ENCODE data around the gene HES7.
A peak's percentile ranks its signal among the peaks of the same experiment; 100 is the strongest.

The HES7 gene

DNA sequence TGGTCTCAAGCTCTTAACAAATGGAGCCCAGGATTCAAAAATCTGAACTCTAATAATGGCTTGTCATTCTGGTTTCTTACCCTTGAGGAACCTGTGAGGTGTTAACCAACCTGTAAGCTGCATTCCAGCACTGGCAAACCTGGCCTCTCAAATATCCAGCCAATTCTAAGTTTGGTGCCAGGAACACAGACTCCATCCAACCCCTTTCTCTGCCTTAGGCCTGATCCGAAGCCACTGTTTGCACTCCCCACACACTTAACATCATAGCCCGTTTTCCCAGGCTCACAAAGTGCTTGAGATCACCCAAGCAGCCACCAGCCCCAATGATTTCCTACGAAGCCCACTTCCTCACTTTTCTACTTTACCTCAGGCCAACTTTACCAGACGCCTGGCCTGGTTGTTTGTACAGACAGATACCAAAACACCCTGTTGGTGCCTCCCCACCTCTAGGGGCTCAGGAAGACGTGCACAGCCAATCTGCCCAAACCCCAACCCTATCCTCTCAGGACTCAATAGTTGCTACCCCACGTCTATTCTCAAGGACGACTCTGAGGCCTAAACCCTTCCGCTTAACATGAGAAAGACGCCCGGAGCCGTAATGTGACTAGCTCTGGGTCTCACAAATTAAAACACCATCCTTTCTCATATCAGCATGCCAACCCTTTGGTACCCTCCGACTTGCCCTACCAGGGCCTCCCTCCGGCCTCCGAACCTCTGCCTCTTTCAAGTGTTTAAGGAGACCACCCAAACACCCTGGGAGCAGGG lies 31.5 kb upstream of the HES7 start:
- DNase-seq (ENCODE audit: low read depth): no peak

DNA sequence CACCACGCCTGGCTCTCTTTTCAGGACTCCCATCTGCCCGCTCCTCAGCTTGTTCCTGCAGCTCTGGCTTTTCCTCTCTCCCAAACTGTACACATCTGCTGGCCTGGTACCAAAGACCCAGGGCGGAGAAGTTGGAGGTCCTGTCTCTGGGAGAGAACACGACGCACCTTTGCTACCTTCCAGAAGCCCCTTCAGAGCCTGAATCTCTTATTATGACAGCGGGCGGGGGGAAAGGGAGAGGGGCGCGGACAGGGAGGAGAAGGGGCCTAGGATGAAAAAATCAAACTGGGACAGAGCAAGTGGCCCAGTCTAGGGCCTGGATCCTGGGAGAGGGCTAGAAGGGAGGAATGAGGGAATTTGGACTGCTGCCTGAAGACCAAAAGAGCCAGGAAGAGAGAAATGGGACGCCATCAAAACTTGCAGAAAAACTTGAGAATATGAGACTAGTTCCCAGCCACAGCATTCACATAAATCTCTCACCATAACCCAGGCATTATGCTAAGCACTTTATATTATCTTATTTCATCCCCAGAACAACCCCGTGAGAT lies 30.8 kb upstream of the HES7 start:
- no peak for DNase-seq (ENCODE audit: low read depth)

DNA sequence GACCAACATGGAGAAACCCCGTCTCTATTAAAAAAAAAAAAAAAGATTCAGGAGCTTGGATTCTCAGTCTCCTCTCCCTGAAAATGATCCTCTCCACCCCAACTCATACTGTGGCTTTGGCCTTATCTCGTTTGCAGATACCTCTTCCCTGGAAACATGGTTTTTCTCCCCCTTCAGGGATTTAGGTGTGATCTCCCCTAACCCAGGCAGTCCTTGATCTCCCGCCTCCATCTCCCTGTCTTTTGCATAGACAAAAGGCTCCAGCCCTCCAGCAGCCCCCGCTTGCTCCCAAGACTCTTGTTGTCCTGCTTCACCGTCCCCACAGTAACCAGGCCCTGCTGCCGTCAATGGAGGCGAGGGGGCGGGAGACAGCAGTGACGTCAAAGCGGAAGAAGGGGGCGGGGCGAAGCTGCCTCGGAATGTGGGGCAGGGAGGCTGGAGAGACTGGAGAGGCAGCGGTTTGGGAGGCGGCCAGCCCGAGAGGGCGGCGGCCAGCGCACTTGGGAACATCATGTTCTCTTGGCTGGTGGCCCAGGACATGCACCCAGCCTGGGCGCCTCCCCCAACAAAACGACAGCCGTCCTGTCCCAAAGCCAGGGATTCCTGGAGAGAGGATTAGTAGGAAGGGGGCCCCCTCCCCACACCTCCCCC lies 30.2 kb upstream of the HES7 start:
- DNase-seq (ENCODE audit: low read depth): peak; percentile 69

DNA sequence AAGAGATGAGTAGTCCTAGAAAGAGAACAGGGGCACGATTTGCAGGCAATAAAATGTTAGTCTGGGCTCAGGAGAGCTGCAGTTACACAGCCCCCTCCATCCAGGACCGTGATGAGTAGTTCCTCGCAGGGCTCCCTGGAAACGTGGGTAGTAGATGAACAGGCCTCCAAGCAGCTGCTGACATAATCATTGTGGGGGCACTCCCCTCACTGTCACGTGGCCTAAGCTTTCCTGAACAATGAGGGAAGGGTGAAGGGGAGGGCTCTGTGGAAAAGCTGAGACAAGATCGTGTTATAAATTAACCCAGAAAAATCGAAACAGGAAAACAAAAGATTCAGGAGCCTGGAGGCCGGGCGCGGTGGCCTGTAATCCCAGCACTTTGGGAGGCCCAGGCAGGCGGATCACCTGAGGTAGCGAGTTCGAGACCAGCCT lies 29.6 kb upstream of the HES7 start:
- DNase-seq (ENCODE audit: low read depth): no peak

DNA sequence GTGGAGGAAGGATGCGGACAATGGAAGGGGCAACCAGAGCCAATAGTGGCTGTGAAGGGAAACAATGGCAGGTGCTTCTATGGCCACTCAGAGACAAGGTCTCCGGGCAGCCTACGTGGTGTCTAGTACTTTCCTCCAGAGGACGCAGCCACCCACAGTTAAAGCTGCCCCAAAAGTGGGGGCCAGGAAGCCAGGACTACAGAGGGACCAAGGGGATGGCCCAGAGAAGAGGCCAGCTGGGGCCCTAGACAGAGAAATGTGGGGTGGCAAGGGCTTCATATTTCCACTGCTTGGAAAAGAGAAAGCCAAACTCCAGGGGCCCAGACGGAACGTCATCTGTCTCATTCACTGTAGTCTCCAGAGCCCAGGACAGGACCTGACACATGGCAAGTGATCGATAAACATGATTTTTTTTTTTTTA lies 29.1 kb upstream of the HES7 start:
- DNase-seq (ENCODE audit: low read depth): no peak

DNA sequence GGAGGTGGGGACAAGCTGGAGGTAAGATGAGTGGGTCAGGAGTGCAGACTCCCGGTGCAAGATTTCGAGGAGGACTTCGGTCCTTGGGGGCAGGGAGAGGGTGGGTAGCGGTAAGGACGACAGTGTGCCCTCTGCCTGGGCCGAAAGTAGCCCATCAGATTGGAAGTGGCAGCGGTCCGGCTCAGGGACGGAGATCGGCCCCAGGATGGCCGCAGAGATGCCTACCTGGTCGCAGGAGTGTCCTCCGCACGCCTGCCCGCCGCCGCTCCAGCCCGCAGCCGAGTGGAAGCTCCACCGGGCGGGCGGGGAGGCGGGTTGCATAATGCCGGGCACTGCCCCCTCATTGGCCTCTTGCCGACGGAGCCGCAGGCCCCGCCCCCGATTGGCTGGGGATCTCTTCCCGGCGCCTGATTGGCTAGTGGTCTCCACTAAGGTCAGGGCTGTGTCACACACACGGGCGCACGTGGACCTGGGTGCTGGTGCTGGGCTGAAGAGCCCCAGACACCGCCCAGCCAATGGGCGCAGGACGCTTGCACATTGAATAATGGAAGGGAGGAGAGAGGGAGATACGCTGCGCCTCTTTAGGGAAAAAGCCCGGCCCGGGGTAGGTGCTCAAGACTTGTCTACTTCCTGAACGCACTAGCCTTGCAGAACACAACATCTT lies 28.3 kb upstream of the HES7 start, which contains the start of gene PER1:
Gene PER1, minus strand, starts transcription at position 293 of the 664 bp plus-strand sequence. CDS start 1,698 bp downstream, outside the sequence.
- peak; percentile 78 for DNase-seq (ENCODE audit: low read depth)

DNA sequence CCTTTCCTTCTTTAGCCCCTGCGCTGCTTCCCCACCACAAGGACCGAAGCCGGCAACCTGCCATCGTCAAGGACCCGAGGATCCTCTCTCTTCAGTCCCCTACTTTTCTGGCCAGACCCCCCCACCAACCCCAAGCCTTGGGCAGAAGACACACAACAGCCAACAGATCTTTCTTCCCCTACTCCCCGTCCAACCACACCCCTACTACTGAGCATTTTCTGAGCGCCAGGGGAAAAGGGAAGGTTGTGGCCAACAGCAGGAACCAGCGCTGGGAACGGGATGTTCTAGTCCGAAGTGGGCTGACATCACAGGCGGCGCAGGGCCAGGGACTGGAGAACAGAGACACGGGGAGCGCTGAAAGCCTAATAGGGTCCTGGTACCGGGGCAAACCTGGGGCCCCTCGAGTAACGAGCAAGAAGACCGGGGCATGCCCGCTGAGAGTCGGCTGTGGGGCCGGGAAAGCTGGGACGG lies 27.8 kb upstream of the HES7 start:
- no peak for DNase-seq (ENCODE audit: low read depth)

DNA sequence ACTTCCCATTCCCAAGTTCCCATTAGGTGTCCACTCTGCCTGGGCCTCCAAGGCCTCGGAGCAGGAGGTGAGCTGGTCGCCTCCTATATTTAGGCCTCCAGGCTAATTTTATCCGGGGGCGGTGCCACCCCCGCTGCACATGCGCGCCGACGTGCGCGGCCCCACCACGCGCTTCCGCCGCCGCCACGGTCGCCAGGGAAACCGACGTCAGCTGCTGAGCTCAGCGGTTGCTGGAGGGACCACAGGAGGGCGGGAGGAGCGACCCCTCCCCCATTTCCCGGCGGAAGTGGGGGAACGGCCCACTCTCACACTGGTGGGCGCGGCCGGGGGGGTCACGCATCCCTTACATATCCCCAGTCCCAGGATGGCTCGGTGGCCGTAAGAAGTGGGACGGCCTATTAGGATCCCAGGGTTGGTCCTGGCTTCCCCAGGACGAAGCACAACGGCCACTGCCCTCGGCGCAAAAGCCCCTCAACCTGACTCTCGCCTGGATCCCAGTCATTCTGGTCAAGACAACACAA lies 27.3 kb upstream of the HES7 start:
- DNase-seq (ENCODE audit: low read depth): peak; percentile 88

DNA sequence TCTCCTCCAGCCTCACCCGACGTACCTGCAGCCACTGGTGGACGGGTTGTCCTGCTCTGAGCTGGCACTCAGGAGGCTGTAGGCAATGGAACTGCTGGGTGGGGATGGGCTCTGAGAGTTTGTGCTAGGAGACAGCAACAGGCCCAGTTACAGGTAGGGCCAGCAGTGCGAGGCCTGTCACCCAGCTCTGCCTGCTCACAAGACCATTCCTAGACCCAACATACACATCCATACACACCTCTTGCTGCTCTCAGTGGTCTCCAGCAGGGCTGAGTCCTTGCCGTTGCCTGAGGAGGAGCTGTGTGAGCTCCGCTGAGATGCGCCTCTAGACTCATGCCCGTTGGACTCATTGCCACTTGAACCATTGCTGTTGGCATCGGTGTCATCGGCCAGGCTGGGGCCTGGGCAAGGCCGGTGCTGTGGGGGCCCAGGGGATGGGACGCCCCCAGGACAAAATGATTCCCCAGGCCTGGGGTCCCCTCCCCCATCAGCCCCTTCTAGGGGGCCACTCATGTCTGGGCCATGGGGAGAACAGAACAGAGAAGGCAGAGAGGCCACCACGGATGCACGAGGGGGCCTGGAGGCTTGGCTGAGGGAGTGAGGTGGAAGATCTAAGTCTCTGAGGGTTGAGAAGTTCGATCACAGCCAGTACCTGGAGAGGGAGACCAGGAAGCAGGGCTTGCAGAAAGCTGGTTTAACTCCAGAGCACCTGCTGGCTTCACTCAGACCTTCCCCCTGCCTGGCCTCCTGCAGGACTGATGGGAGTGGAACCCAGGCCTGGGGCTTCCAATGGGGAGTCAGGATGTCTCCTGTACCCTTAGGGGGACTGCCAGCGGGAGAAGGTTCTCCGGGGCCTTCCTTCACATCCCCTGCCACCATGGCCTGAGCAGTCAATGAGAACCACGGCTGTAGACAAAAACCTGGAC lies 26.6 kb upstream of the HES7 start:
- no peak for DNase-seq (ENCODE audit: low read depth)

DNA sequence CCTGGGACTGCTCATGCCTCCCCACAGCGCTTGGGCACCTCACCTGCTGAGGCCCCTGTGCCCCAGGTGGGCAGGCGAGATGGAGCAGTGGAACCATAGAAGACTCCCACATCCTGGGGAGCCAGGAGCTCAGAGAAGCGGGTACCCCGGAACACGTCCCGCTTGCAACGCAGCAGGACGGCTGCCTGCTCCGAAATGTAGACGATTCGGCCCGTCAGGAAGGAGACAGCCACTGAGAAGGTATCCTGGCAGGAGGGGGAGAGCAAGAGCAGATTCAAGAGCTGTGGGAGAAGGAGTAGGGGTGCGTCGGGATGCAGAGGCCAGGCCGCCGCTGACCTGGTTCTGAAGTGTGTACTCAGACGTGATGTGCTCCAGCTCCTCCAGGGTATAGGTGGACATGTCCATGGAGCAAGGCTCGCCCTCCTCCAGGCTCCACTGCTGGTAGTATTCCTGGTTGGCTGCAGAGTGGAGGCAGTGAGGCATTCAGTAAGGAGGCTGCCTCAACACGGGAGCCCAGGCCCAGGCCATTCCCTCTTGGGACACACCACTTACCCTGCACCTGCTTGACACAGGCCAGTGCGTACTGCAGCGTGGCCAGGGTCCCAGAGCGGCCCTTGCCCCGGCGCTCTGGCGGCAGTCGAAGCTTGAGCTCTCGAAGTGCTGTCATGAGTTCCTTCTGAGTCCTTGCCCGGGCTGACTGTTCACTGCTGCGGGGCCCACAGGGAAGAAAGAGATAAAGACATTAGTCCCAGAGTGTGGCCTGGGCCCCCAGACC lies 25.7 kb upstream of the HES7 start:
- DNase-seq (ENCODE audit: low read depth): no peak

DNA sequence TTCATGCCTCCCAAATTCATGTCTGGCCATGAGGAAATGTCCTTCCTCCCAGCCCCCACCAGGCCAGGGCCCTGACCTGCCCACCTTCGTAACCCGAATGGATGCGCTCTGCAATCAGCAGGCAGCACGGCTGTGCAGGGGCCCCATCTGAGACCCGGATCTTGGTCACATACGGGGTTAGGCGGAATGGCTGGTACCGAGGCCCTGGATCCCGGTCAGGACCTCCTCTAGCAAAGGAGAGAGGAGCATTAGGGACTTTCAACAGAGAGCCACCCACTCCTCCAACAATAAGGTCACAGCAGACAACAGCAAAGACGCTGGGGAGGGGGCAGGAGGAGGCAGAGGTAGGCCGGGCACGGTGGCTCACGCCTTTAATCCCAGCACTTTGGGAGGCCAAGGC lies 24.7 kb upstream of the HES7 start:
- no peak for DNase-seq (ENCODE audit: low read depth)

DNA sequence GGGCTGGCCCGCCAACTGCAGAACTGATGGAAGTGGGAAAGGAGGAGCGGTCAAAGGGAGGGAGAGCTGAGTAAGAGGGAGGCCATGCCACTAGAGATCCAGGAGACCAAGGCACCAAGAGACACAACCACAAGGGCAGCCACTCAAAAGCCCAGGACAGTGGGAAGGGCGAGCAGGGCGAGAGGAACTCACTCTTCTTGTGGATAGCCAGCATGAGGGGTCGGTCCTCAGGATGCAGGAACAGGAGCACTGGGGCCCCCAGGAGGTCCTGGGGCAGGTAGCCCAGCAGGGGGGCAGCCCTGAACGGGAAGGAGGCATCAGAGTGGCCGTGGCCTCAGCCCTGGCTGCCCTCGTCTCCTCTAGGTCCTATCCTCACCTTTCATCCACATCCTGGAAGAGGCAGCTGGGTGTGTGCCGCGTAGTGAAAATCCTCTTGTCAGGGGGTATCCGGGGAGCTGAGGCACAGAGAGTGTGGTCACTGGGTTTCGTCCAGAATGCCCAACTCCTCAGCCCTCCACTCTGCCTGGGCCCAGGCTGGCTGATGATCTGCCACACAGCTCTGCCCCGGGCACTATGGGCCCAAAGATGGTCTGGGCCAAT lies 24.0 kb upstream of the HES7 start:
- DNase-seq (ENCODE audit: low read depth): no peak

DNA sequence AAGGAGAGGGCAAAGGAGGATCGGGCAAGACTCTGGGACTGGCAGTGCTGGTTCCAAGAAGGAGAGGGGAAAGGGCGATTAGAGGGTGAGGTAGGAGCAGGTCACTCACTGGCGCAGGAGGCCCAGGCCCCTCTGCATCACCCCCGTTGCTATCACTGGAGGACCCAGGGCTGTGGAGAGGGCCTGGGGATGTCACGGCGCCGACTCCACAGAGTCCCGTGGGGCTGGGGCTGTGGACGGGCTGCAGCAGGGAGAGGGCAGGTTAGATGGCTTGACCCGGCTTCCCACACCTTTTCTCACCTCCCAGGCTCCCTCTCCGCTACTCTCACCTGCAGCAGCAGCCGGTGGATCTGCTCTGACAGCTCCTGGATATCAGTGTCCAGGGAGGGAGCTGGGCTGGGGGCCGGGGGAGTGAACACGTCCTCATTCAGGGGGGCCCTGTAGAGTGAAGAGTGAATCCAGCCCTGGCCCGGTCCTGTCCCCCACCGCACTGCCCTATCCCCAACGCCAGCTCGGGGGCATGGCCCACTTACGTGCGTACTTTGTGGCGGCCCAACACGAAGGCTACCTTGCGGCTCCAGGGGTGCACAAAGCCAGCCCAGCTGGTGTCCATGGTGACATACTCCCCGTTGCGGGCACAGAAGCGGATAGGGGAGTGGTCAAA lies 23.4 kb upstream of the HES7 start:
- no peak for DNase-seq (ENCODE audit: low read depth)

DNA sequence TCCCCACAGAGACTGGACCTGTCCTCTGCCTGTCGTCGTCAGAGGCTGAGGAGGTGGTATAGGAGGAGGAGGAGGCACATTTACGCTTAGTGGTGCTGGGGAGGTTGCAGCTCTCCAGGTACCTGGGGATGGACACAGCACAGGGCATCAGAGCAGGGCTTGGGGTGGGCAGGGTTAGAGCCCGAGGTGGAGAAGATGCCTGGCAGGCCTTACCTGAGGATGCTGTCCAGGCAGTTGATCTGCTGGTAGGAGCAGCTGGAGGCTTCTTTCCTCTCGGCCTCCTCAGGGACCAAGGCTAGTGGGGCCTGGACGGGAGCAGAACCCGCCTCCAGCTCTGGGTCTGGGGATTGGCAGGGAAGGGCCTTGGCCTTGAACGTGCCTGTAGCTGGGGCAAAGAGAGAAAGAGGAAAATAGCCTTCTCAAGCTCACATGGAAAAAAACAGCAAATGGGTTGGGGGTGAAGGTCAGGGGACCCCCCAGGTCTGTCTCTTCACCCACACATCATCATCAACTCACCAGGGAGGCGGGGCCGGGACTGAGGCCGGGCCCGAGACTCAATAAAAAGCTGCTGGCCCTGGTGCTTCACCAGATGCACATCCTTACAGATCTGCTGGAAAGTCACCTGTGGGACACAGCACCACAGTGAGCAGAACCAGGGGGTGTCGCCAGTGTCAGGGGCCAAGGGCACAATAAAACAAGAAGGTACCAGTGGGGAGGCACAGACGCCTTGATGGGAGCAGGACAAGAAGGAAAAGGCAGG lies 22.7 kb upstream of the HES7 start:
- no peak for DNase-seq (ENCODE audit: low read depth)

DNA sequence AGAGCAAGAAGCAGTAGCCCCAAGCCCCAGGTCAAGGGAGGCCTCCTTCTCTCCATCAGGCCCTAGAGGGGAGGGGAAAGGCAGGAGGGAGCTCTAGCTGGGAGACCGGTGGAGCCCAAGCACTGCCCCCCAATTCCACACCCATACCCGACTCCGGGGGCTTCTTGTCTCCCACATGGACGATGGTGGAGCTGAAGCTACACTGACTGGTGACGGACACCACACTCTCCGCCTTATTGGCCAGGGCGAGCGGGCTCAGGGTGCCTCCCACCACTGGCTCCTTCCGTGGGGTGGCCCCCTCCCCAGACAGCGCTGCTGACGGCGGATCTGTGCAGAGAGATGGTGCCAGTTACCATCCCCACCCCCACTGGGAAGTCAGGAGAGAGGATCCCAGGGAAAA lies 21.9 kb upstream of the HES7 start:
- DNase-seq (ENCODE audit: low read depth): no peak

DNA sequence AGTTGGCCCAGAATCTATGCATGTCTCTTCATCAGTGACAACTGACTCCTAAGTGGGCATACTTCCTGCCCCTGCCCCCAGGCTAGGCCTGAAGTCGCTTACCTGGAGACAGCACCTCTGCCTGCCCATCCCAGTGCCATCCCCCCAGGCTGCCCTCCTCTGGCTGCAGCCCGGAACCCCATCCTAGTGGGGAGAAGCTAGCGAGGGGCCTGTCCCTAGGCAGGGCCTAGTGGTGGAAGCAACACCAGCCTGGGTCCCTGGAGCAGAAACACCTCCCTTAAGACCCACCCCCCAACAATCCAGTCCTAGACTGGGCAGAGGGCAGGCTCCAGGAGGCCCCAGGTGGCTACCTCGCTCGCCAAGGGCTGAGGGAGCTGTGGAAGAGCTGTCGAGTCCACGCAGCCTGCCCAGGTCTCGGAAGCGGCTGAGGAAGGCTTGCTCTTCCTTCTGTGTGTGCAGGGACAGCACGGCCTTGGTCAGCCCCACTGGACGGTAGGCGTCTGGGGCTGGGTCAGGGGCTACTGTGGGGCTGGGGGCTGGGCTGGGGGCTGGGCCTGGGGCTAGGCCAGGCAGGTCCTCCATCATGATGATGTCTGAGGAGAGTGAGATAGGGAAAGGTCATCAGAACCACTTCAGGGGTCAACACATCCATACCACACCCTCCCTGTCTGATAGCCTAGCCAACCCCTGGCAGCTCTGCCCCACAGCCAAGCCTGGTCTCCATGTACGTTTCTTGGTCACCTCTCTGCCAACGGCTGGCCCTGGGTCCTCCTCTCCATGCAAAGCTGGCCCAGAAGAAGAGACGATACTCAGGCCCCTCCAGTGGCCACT lies 20.7 kb upstream of the HES7 start:
- no peak for DNase-seq (ENCODE audit: low read depth)

DNA sequence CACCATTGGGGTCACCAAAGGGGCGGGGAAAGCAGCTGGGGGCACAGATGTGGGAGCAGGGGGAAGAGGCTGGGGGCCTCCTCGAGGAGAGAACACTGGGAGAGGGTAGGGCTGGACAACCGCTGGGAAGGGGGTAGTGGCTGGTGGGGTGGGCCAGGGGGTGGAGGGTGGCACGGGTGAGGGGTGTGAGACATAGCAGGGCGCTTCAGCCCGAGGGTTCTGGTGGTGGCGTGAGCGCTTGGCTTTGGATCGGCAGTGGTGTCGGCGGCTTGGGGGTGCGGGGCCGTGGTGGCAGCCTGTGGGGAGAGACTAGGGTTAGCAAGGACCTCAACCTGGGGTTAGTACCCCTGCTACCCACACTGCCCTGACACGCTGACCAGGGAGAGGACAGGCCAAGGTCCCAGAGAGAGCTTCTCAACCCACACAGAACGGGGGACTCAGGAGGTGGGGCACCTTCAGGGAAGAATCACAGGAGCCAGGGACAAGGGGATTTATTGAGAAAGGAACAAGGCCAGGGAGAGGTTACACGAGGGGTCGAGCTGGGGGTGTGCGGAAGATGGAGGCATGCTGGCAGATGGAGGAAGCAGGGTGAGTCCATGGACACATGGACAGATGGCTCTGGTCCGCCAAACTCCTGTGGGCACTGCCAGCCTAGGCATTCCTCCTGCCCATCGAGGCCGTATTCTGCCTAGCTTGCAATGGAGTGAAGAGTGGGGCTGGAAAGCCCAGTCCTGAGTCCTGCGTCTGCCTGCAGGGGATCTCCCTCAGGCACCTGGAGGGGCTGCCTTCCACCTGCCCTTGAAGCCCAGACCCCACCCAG lies 19.9 kb upstream of the HES7 start:
- no peak for DNase-seq (ENCODE audit: low read depth)
